ENCODE measurements around the gene NDST3.
"Not testable (repeated sequence)": the region's sequence is repeated elsewhere in the genome, so short reads cannot be mapped to it uniquely, and the experiment has no call there.

NDST3 gene

GRCh38 chr4:118265312-118266144 is 231.2 kb downstream of the NDST3 start:
- Mint-ChIP-seq H3K27ac (no peak overlapping the region), H3K9me3 (no peaks in the 10 kb centered on the region), H3K36me3 (no peaks in the 10 kb centered on the region), H3K4me3 (peak overlapping the region; percentile 45), H3K4me1 (no peaks in the 10 kb centered on the region)
- DNase-seq (ENCODE audit: low spot score in 2 of 2) (no peak), ATAC-seq (peak; percentile 57)

GRCh38 chr4:118266145-118266496 is 231.8 kb downstream of the NDST3 start:
- peak overlapping the region; percentile 45 for H3K4me3 Mint-ChIP-seq

GRCh38 chr4:118268780-118269179 is 234.5 kb downstream of the NDST3 start:
- ATAC-seq, result no peak
- no peak overlapping the region for H3K4me3 Mint-ChIP-seq
- no peak overlapping the region for H3K27ac Mint-ChIP-seq

More at GRCh38 chr4:118266145-118266496, 231.8 kb downstream of the NDST3 start:
- H3K9me3 Mint-ChIP-seq; H3K4me1 Mint-ChIP-seq; DNase-seq (ENCODE audit: low spot score in 2 of 2); H3K36me3 Mint-ChIP-seq; H3K27ac Mint-ChIP-seq; ATAC-seq: not testable (repeated sequence)

GRCh38 chr4:118270492-118270891 is 236.2 kb downstream of the NDST3 start:
- no peak for DNase-seq (ENCODE audit: low spot score in 2 of 2)
- H3K4me1 Mint-ChIP-seq, result no peaks in the 10 kb centered on the region
- no peak overlapping the region for H3K27ac Mint-ChIP-seq
- H3K36me3 Mint-ChIP-seq, result no peaks in the 10 kb centered on the region
- no peak for ATAC-seq
- H3K4me3 Mint-ChIP-seq, result no peak overlapping the region
- no peaks in the 10 kb centered on the region for H3K9me3 Mint-ChIP-seq

More at GRCh38 chr4:118268780-118269179, 234.5 kb downstream of the NDST3 start:
- Mint-ChIP-seq H3K36me3 (no peaks in the 10 kb centered on the region), H3K9me3 (no peaks in the 10 kb centered on the region), H3K4me1 (no peaks in the 10 kb centered on the region)
- no peak for DNase-seq (ENCODE audit: low spot score in 2 of 2)

- no peak for ATAC-seq
- H3K27ac Mint-ChIP-seq, result no peak overlapping the region
- no peaks in the 10 kb centered on the region for H3K9me3 Mint-ChIP-seq
- no peaks in the 10 kb centered on the region for H3K36me3 Mint-ChIP-seq
- no peak for DNase-seq (ENCODE audit: low spot score in 2 of 2)
- no peak overlapping the region for H3K4me3 Mint-ChIP-seq
- no peaks in the 10 kb centered on the region for H3K4me1 Mint-ChIP-seq
These were observed 237.5 kb downstream of the NDST3 start for GRCh38 chr4:118271788-118272187.

- H3K4me3 Mint-ChIP-seq, result no peak overlapping the region
- no peak overlapping the region for H3K27ac Mint-ChIP-seq
- ATAC-seq (no peak), DNase-seq (ENCODE audit: low spot score in 2 of 2) (no peak)
- peaks cover 12% of the 10 kb centered on the region for H3K4me1 Mint-ChIP-seq
- H3K36me3 Mint-ChIP-seq, result peaks cover 6% of the 10 kb centered on the region
- no peaks in the 10 kb centered on the region for H3K9me3 Mint-ChIP-seq
These were observed 239.4 kb downstream of the NDST3 start for GRCh38 chr4:118273642-118274041.

GRCh38 chr4:118276580-118276979 is 242.3 kb downstream of the NDST3 start:
- Mint-ChIP-seq H3K36me3 (peaks cover 36% of the 10 kb centered on the region), H3K9me3 (no peaks in the 10 kb centered on the region), H3K27ac (no peak overlapping the region), H3K4me3 (no peak overlapping the region), H3K4me1 (peaks cover 24% of the 10 kb centered on the region)
- DNase-seq (ENCODE audit: low spot score in 2 of 2) (no peak), ATAC-seq (no peak)

GRCh38 chr4:118277243-118277642 is 243.0 kb downstream of the NDST3 start:
- ATAC-seq (no peak), DNase-seq (ENCODE audit: low spot score in 2 of 2) (no peak)
- H3K4me3 Mint-ChIP-seq, result peak overlapping the region; percentile 78
- peak overlapping the region; percentile 94 for H3K27ac Mint-ChIP-seq
- peaks cover 28% of the 10 kb centered on the region for H3K4me1 Mint-ChIP-seq
- peaks cover 42% of the 10 kb centered on the region for H3K36me3 Mint-ChIP-seq
- H3K9me3 Mint-ChIP-seq, result no peaks in the 10 kb centered on the region

- Mint-ChIP-seq H3K4me1 (peaks cover 39% of the 10 kb centered on the region), H3K4me3 (peak overlapping the region; percentile 78), H3K27ac (peak overlapping the region; percentile 94), H3K36me3 (peaks cover 57% of the 10 kb centered on the region), H3K9me3 (no peaks in the 10 kb centered on the region)
- peak; percentile 86 to 95 for DNase-seq (ENCODE audit: low spot score in 2 of 2)
- ATAC-seq, result peak; percentile 96
These were observed 244.4 kb downstream of the NDST3 start for GRCh38 chr4:118278473-118279274.

- H3K4me1 Mint-ChIP-seq, result peaks cover 40% of the 10 kb centered on the region
- no peak for ATAC-seq
- no peaks in the 10 kb centered on the region for H3K9me3 Mint-ChIP-seq
- H3K36me3 Mint-ChIP-seq, result peaks cover 58% of the 10 kb centered on the region
- H3K27ac Mint-ChIP-seq, result peak overlapping the region; percentile 94
- no peak for DNase-seq (ENCODE audit: low spot score in 2 of 2)
- H3K4me3 Mint-ChIP-seq, result peak overlapping the region; percentile 78
These were observed 245.0 kb downstream of the NDST3 start for GRCh38 chr4:118279328-118279727.

- peak overlapping the region; percentile 94 for H3K27ac Mint-ChIP-seq
- peaks cover 58% of the 10 kb centered on the region for H3K36me3 Mint-ChIP-seq
- peak overlapping the region; percentile 78 for H3K4me3 Mint-ChIP-seq
- ATAC-seq (no peak), DNase-seq (ENCODE audit: low spot score in 2 of 2) (no peak)
- H3K4me1 Mint-ChIP-seq, result peaks cover 40% of the 10 kb centered on the region
- H3K9me3 Mint-ChIP-seq, result no peaks in the 10 kb centered on the region
These were observed 245.7 kb downstream of the NDST3 start for GRCh38 chr4:118279920-118280432.

GRCh38 chr4:118280501-118281218 is 246.4 kb downstream of the NDST3 start:
- Mint-ChIP-seq H3K4me1 (peaks cover 40% of the 10 kb centered on the region), H3K9me3 (no peaks in the 10 kb centered on the region), H3K4me3 (peak overlapping the region; percentile 78), H3K36me3 (peaks cover 58% of the 10 kb centered on the region), H3K27ac (peak overlapping the region; percentile 94)
- ATAC-seq, result no peak
- no peak for DNase-seq (ENCODE audit: low spot score in 2 of 2)

- Mint-ChIP-seq H3K36me3 (peaks cover 58% of the 10 kb centered on the region), H3K4me1 (peaks cover 40% of the 10 kb centered on the region), H3K4me3 (no peak overlapping the region), H3K9me3 (no peaks in the 10 kb centered on the region), H3K27ac (peak overlapping the region; percentile 94)
- DNase-seq (ENCODE audit: low spot score in 2 of 2) (no peak), ATAC-seq (no peak)
These were observed 247.5 kb downstream of the NDST3 start for GRCh38 chr4:118281611-118282442.

- ATAC-seq (no peak), DNase-seq (ENCODE audit: low spot score in 2 of 2) (no peak)
- H3K36me3 Mint-ChIP-seq, result peaks cover 58% of the 10 kb centered on the region
- H3K4me1 Mint-ChIP-seq, result peaks cover 35% of the 10 kb centered on the region
- no peak overlapping the region for H3K4me3 Mint-ChIP-seq
- no peak overlapping the region for H3K27ac Mint-ChIP-seq
- H3K9me3 Mint-ChIP-seq, result no peaks in the 10 kb centered on the region
These were observed 248.4 kb downstream of the NDST3 start for GRCh38 chr4:118282692-118283091.

Data from stimulated activated effector memory CD8-positive, alpha-beta T cell treated with anti-CD3 and anti-CD28 coated beads, Interleukin-12 subunit alpha, Interleukin-12 subunit beta, amount 100 ng/mL, for 72 hours (primary cell).